A549 (cell line): ENCODE data around the gene CHRNA4. TPM values are rescaled to one million over a fixed set of nuclear protein-coding genes. Genes with fewer than 3 reads are reported as not detected.
A peak's percentile ranks its signal among the peaks of the same experiment; 100 is the strongest.

Experiments
- ATAC-seq, 2 experiments: fragments of 200-7000 bp in 1 of 2; fragments of >200 bp in 1 of 2; cut with Nextera tagmentation in 1 of 2; cut with Tn5 transposase in 1 of 2; 3 replicates each; pipeline versions ENCODE4 v1.8.0 to v1.9.1; 2018 to 2020; ENCODE audit warnings: mild to moderate bottlenecking in 1 of 2, moderate library complexity in 1 of 2
- CTCF ChIA-PET: fragments of 300-600 bp; sonication (Branson Sonifier 250); formaldehyde crosslinking; extraction: SDS; loops from one replicate; lab custom pipeline; 2021; ENCODE audit warnings: antibody characterized with exemption, inconsistent platforms; lab: Yijun Ruan, JAX
- POLR2A ChIA-PET: fragments of 350-600 bp; formaldehyde crosslinking; extraction: SDS; loops from one replicate; lab custom pipeline; 2021; ENCODE audit warnings: antibody characterized with exemption, inconsistent platforms; lab: Yijun Ruan, JAX
- DNase-seq, 2 experiments: peaks; one replicate each; pipeline versions ENCODE4 v3.0.0 to v3.0.0-alpha.2; 2011 to 2016; ENCODE audit warnings: low read depth in 1 of 2, low spot score in 1 of 2
- FAIRE-seq: peaks from 2 replicates; lab custom pipeline; 2011; peaks lifted over from hg19 to GRCh38; lab: Jason Lieb, UNC
- H3K27ac ChIP-seq, 2 experiments: fragments of >200 bp; sonication (Bioruptor Twin); formaldehyde crosslinking; 3 replicates each; pipeline ENCODE4 v1.5.1; 2016 to 2017
- H3K4me1 ChIP-seq: fragments of >200 bp; sonication (Bioruptor Twin); formaldehyde crosslinking; 3 replicates; pipeline ENCODE4 v1.6.1; 2016
- H3K4me2 ChIP-seq: fragments of >200 bp; sonication (Bioruptor Twin); formaldehyde crosslinking; 3 replicates; pipeline ENCODE4 v1.6.1; 2016
- H3K4me3 ChIP-seq: fragments of >200 bp; sonication (Bioruptor Twin); formaldehyde crosslinking; 3 replicates; pipeline ENCODE4 v1.5.1; 2016
- H3K9me3 ChIP-seq: fragments of >200 bp; sonication (Bioruptor Twin); formaldehyde crosslinking; 3 replicates; pipeline ENCODE4 v1.6.1; 2016
- BHLHE40 ChIP-seq: IDR thresholded peaks from 2 replicates; pipeline ENCODE4 v1.6.1; 2012; ENCODE audit warnings: low read depth, low read length, inconsistent platforms
- EHF ChIP-seq: fragments of 250-450 bp; sonication (Bioruptor Pico); IDR thresholded peaks from 2 replicates; pipeline ENCODE4 v1.5.0; 2020; ENCODE audit warnings: mild to moderate bottlenecking
- EP300 ChIP-seq, 2 experiments: fragments of >200 bp; sonication (Bioruptor Twin); formaldehyde crosslinking; IDR thresholded peaks; 2 replicates in 1 of 2; 3 replicates in 1 of 2; pipeline ENCODE4 v1.6.1; 2016 to 2017
- FOSB ChIP-seq: fragments of 250-450 bp; sonication (Bioruptor Pico); IDR thresholded peaks from 2 replicates; pipeline ENCODE4 v1.5.0; 2020; ENCODE audit warnings: mild to moderate bottlenecking, moderate library complexity
- FOSL2 ChIP-seq, 2 experiments: fragments of 450-650 bp in 1 of 2; fragments of >200 bp in 1 of 2; sonication (Bioruptor Twin) in 1 of 2; formaldehyde crosslinking; IDR thresholded peaks; 2 replicates each; pipeline versions ENCODE4 v1.5.0 to v1.6.1; 2016 to 2020; ENCODE audit warnings: mild to moderate bottlenecking in 1 of 2, moderate library complexity in 1 of 2
- HDAC2 ChIP-seq: fragments of 200-600 bp; sonication (generic); IDR thresholded peaks from 2 replicates; pipeline ENCODE4 v1.6.1; 2016
- HOXB13 ChIP-seq: fragments of 250-450 bp; sonication (Bioruptor Pico); IDR thresholded peaks from 2 replicates; pipeline ENCODE4 v1.5.0; 2020; ENCODE audit warnings: low read depth, mild to moderate bottlenecking, moderate library complexity
- KDM1A ChIP-seq: fragments of 200-600 bp; sonication (generic); IDR thresholded peaks from 2 replicates; pipeline ENCODE4 v1.6.1; 2016; ENCODE audit warnings: low read depth, mild to moderate bottlenecking
- MAFK ChIP-seq: fragments of 450-650 bp; IDR thresholded peaks from 2 replicates; pipeline ENCODE4 v1.6.1; 2014; ENCODE audit not compliant: partially characterized antibody
- NPAS2 ChIP-seq: fragments of 250-450 bp; sonication (Bioruptor Pico); IDR thresholded peaks from 2 replicates; pipeline ENCODE4 v1.8.0; 2022; ENCODE audit warnings: mild to moderate bottlenecking, moderate library complexity, borderline replicate concordance
- PHF8 ChIP-seq: fragments of 200-600 bp; sonication (generic); IDR thresholded peaks from 2 replicates; pipeline ENCODE4 v1.6.1; 2016; ENCODE audit warnings: low read depth, mild to moderate bottlenecking, antibody characterized with exemption, moderate library complexity, borderline replicate concordance
- RAD21 ChIP-seq, 2 experiments: fragments of >200 bp in 1 of 2; sonication (Bioruptor Twin) in 1 of 2; formaldehyde crosslinking in 1 of 2; IDR thresholded peaks in 1 of 2; conservative IDR thresholded peaks in 1 of 2; 2 replicates in 1 of 2; 3 replicates in 1 of 2; pipeline ENCODE4 v1.6.1; 2012 to 2018; ENCODE audit warnings: inconsistent platforms in 1 of 2
- RARB ChIP-seq: fragments of 250-450 bp; sonication (Bioruptor Pico); IDR thresholded peaks from 2 replicates; pipeline ENCODE4 v1.8.0; 2021; ENCODE audit warnings: mild to moderate bottlenecking, moderate library complexity
- RFX5 ChIP-seq: fragments of 450-650 bp; IDR thresholded peaks from 2 replicates; pipeline ENCODE4 v1.7.1; 2014; ENCODE audit warnings: antibody characterized with exemption, mild to moderate bottlenecking, moderate library complexity
- SMC3 ChIP-seq: fragments of >200 bp; sonication (Bioruptor Twin); formaldehyde crosslinking; IDR thresholded peaks from 3 replicates; pipeline ENCODE4 v1.6.1; 2018; ENCODE audit warnings: inconsistent platforms
- TFCP2L1 ChIP-seq: fragments of 250-450 bp; sonication (Bioruptor Pico); IDR thresholded peaks from 2 replicates; pipeline ENCODE4 v1.5.0; 2021; ENCODE audit warnings: mild to moderate bottlenecking
- ZC3H11A ChIP-seq: fragments of 450-650 bp; IDR thresholded peaks from 2 replicates; pipeline ENCODE4 v1.6.1; 2014; ENCODE audit warnings: antibody characterized with exemption, mild to moderate bottlenecking
- ZFP36 ChIP-seq: fragments of 450-650 bp; IDR thresholded peaks from 2 replicates; pipeline ENCODE4 v1.6.1; 2014; ENCODE audit warnings: borderline replicate concordance; ENCODE audit not compliant: partially characterized antibody
- WGBS: methylation state at CpG from one replicate; pipeline ENCODE4 v1.1.6; 2017; ENCODE audit errors: missing lambda C conversion rate; 5-methylcytosine and 5-hydroxymethylcytosine counted together
- polyA plus RNA-seq, 4 experiments: library from polyadenylated mRNA; depleted of rRNA in 3 of 4; stranded (reverse); fragments of >200 nt; fragmentation: RNase III in 1 of 4; extraction: RNeasy Plus Mini Kit Qiagen cat#74134 plus additional on column Dnase treatment in 1 of 4; gene quantifications; 2 replicates in 3 of 4; 3 replicates in 1 of 4; pipeline ENCODE4 v1.2.3, GENCODE V29; 2011 to 2017
- TF ChIP-seq, protein P1 (sequence below): fragments of >200 bp; sonication (Bioruptor Twin); formaldehyde crosslinking; IDR thresholded peaks from 2 replicates; pipeline ENCODE4 v1.6.1; 2016
- TF ChIP-seq, protein P2 (sequence below): fragments of 450-650 bp; IDR thresholded peaks from 2 replicates; pipeline ENCODE4 v1.6.1; 2014; ENCODE audit warnings: antibody characterized with exemption
- TF ChIP-seq, protein P3 (sequence below): fragments of 200-600 bp; sonication (generic); IDR thresholded peaks from 2 replicates; pipeline ENCODE4 v1.6.1; 2016; ENCODE audit warnings: antibody characterized with exemption, mild to moderate bottlenecking, moderate library complexity
- TF ChIP-seq, protein P4 (sequence below): fragments of >200 bp; sonication (Bioruptor Twin); formaldehyde crosslinking; IDR thresholded peaks from 3 replicates; pipeline ENCODE4 v1.5.1; 2016
- TF ChIP-seq, protein P5 (sequence below): fragments of 250-450 bp; sonication (Bioruptor Pico); IDR thresholded peaks from 2 replicates; pipeline ENCODE4 v1.5.0; 2020; ENCODE audit warnings: low read depth, mild to moderate bottlenecking, moderate library complexity

The CHRNA4 gene
- polyA plus RNA-seq, 2 of the 4 experiments (the other 2 are of a cell fraction), result 0.03 to 0.23 TPM

DNA sequence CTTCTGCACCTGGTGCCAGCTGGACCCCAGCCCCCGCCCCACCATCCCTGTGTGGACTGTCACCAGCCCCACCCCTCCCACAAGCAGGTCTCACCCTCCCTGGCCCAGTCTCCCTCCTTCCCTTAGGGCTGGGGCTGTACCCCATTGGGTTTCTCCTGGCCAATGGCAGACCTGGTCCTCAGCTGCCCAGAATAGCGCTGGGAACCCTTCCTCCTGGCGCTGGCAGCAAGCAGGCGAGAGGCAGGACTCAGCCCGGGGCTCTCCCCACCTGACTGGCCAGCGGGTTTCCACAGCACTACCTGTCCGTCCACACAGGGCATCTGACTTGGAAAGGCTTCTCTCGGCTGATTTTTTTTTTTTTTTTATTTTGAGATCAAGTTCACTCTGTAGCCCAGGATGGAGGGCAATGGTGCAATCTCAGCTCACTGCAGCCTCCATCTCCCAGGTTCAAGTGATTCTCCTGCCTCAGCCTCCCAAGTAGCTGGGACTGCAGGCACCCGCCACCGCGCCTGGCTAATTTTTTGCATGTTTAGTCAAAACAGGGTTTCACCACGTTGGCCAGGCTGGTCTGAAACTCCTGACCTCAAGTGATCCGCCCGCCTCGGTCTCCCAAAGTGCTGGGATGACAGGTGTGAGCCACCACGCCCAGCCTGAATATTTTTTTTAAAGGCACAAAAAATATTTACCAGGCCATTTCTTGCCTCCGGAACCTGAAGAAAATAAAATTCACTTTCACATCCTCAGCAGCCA is 21.6 kb upstream of the CHRNA4 start:
- CTCF ChIA-PET, result interaction anchor here (0.7 to 9.2 kb wide), 34 partner anchors 10 to 327 kb away, joined by 3 to 139 read pairs (median 4); partner anchors contain the start of genes BIRC7 and PTK6
- POLR2A ChIA-PET, result no interaction called here
- WGBS, result 43% methylated on average over 16 of the region's 17 CpGs
- H3K9me3 ChIP-seq, result peaks cover 27% of the 10 kb centered on the region
- H3K4me1 ChIP-seq, result no peaks in the 10 kb centered on the region
- FAIRE-seq (no peak), DNase-seq (no peak), ATAC-seq (peak in 1 of 2 experiments; percentile 26; a peak in 3 of 6 replicates)
- H3K27ac ChIP-seq, result no peak overlapping the region
- no peak overlapping the region for H3K4me2 ChIP-seq
- no peak for TF ChIP-seq EP300 (IDR thresholded peaks at IDR 0.05)
- TF ChIP-seq MAFK, result no peak
- TF ChIP-seq HOXB13 (CRISPR knock-in tag), result no peak
- TF ChIP-seq, protein P1, sequence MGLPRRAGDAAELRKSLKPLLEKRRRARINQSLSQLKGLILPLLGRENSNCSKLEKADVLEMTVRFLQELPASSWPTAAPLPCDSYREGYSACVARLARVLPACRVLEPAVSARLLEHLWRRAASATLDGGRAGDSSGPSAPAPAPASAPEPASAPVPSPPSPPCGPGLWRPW, result no peak
- TF ChIP-seq, protein P2, sequence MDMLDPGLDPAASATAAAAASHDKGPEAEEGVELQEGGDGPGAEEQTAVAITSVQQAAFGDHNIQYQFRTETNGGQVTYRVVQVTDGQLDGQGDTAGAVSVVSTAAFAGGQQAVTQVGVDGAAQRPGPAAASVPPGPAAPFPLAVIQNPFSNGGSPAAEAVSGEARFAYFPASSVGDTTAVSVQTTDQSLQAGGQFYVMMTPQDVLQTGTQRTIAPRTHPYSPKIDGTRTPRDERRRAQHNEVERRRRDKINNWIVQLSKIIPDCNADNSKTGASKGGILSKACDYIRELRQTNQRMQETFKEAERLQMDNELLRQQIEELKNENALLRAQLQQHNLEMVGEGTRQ, result no peak
- no peak for TF ChIP-seq NPAS2 (CRISPR knock-in tag)
- TF ChIP-seq TFCP2L1 (CRISPR knock-in tag), result no peak
- no peak for TF ChIP-seq HDAC2
- TF ChIP-seq SMC3, result no peak
- TF ChIP-seq EHF (CRISPR knock-in tag), result no peak
- no peak for TF ChIP-seq BHLHE40
- no peak for TF ChIP-seq RFX5
- no peak for TF ChIP-seq RARB (CRISPR knock-in tag)
- TF ChIP-seq FOSL2 (IDR thresholded peaks at IDR 0.05), result no peak
- TF ChIP-seq FOSL2 (CRISPR knock-in tag; IDR thresholded peaks at IDR 0.05), result no peak
- no peak for TF ChIP-seq PHF8
- TF ChIP-seq, protein P3, sequence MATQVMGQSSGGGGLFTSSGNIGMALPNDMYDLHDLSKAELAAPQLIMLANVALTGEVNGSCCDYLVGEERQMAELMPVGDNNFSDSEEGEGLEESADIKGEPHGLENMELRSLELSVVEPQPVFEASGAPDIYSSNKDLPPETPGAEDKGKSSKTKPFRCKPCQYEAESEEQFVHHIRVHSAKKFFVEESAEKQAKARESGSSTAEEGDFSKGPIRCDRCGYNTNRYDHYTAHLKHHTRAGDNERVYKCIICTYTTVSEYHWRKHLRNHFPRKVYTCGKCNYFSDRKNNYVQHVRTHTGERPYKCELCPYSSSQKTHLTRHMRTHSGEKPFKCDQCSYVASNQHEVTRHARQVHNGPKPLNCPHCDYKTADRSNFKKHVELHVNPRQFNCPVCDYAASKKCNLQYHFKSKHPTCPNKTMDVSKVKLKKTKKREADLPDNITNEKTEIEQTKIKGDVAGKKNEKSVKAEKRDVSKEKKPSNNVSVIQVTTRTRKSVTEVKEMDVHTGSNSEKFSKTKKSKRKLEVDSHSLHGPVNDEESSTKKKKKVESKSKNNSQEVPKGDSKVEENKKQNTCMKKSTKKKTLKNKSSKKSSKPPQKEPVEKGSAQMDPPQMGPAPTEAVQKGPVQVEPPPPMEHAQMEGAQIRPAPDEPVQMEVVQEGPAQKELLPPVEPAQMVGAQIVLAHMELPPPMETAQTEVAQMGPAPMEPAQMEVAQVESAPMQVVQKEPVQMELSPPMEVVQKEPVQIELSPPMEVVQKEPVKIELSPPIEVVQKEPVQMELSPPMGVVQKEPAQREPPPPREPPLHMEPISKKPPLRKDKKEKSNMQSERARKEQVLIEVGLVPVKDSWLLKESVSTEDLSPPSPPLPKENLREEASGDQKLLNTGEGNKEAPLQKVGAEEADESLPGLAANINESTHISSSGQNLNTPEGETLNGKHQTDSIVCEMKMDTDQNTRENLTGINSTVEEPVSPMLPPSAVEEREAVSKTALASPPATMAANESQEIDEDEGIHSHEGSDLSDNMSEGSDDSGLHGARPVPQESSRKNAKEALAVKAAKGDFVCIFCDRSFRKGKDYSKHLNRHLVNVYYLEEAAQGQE, result no peak
- TF ChIP-seq ZC3H11A, result no peak
- no peak for TF ChIP-seq ZFP36
- no peak overlapping the region for H3K4me3 ChIP-seq

DNA sequence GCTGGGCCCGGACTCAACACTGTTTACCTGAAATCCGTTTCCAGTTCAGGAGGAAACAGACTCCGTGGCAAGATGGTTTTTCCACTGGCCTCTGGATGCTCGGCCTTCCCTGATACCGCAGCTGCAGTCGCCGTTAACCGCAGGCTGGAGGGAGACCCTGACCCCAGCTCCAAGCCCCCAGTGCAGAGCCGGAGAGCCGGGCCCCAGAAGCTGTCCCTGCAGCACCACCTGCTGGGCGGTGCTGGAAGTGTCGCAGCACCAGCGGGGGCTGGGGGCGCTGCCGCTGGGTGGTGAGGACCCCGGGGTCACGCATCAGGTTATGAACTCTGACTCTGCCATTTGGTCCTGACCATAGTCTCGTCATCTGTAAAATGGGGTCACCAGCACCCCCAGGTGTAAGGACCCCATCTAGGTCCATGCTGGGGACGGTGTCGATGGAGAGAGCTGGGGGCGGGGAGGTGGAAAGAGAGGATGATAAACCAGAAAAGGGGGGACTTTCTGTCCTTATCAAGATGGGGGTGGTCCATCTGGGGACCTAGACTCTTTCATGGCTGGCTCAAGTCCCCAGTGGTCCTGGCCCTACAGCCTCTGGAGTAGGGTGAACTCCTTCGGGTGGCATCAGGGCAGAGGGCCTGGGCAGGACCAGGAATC is 20.8 kb upstream of the CHRNA4 start:
- TF ChIP-seq KDM1A (no peak), RAD21 (conservative IDR thresholded peaks at IDR 0.05 in 1 of 2, IDR thresholded peaks at IDR 0.05 in 1 of 2) (peak; percentile 91 to 92), RFX5 (no peak), SMC3 (peak; percentile 84), FOSB (CRISPR knock-in tag) (no peak)
- TF ChIP-seq, protein P4, sequence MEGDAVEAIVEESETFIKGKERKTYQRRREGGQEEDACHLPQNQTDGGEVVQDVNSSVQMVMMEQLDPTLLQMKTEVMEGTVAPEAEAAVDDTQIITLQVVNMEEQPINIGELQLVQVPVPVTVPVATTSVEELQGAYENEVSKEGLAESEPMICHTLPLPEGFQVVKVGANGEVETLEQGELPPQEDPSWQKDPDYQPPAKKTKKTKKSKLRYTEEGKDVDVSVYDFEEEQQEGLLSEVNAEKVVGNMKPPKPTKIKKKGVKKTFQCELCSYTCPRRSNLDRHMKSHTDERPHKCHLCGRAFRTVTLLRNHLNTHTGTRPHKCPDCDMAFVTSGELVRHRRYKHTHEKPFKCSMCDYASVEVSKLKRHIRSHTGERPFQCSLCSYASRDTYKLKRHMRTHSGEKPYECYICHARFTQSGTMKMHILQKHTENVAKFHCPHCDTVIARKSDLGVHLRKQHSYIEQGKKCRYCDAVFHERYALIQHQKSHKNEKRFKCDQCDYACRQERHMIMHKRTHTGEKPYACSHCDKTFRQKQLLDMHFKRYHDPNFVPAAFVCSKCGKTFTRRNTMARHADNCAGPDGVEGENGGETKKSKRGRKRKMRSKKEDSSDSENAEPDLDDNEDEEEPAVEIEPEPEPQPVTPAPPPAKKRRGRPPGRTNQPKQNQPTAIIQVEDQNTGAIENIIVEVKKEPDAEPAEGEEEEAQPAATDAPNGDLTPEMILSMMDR, result peak; percentile 88
- TF ChIP-seq, protein P5, sequence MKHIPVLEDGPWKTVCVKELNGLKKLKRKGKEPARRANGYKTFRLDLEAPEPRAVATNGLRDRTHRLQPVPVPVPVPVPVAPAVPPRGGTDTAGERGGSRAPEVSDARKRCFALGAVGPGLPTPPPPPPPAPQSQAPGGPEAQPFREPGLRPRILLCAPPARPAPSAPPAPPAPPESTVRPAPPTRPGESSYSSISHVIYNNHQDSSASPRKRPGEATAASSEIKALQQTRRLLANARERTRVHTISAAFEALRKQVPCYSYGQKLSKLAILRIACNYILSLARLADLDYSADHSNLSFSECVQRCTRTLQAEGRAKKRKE (CRISPR knock-in tag), result no peak
- H3K4me1 ChIP-seq, result no peaks in the 10 kb centered on the region
- H3K4me3 ChIP-seq, result no peak overlapping the region
- ChIA-PET CTCF (interaction anchor here (0.6 to 9.2 kb wide), 49 partner anchors 8 to 390 kb away, joined by 3 to 139 read pairs (median 4); partner anchors contain the start of genes BIRC7 and PTK6), POLR2A (no interaction called here)
- H3K27ac ChIP-seq, result no peak overlapping the region
- ATAC-seq (peak in 1 of 2 experiments; percentile 70; a peak in 3 of 6 replicates), FAIRE-seq (no peak), DNase-seq (peak in 1 of 2 experiments; percentile 59)
- 59% methylated on average over 7 of the region's 22 CpGs for WGBS
- H3K9me3 ChIP-seq, result peaks cover 21% of the 10 kb centered on the region
- H3K4me2 ChIP-seq, result no peak overlapping the region
